Tongue (tissue), 2 donors: ENCODE results near the gene EGLN2. TPM values are rescaled to one million over a fixed set of nuclear protein-coding genes. Genes with fewer than 3 reads are reported as not detected.
"Not testable (repeated sequence)": the region's sequence is repeated elsewhere in the genome, so short reads cannot be mapped to it uniquely, and the experiment has no call there.

Experiments
- DNase-seq: peaks from one replicate; pipeline ENCODE4 v3.0.0-alpha.2; 2015
- total RNA-seq: library from RNA; depleted of rRNA; stranded (reverse); fragments of >200 nt; gene quantifications from one replicate; pipeline ENCODE4 v1.2.3, GENCODE V29; 2014

Gene EGLN2
- total RNA-seq, 1 donor from 2014 or later: 58.7 TPM

DNA sequence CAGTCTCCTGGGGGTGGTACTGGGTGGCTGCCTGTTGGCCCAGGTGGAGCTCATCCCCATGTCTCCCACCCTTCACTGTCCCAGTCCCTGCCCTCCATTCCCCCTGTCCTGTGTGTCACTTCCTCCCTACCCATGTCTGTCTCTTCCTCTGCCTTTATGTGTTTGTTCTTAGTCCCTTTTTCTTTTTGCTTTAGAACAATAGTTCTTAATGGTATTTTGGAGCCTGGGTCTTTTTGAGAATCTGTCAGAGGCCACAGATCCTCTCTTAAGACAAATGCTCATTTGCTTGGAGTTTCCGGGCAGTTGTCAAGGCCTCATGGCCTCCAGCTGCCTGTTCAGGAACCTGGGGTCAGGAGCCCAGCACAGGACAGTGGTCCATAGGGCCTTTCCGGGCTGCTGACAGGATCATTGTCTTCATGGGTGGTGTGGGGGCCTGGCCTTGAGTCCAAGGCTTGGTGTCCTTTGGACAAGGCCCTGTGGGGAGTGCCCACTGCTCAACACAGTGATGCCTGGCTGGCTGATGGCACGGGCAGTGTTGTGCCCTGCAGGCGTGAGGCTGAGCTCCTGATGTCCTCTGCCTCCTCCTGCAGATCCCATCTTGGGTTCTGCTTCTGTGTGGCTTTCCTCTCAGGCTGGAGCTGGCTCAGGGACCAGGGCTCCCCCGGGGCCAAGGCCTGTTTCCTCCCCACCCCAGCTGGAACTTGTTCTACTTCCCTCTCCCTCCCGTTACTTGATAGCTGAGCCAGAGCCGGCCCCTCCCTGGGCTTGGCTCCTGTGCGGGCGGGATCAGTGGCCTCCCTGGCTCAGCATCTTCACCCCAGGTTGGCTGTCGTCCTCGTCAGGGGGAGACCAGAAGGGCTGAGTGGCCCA, 3.5 kb downstream of the EGLN2 start:
- DNase-seq: no peak

DNA sequence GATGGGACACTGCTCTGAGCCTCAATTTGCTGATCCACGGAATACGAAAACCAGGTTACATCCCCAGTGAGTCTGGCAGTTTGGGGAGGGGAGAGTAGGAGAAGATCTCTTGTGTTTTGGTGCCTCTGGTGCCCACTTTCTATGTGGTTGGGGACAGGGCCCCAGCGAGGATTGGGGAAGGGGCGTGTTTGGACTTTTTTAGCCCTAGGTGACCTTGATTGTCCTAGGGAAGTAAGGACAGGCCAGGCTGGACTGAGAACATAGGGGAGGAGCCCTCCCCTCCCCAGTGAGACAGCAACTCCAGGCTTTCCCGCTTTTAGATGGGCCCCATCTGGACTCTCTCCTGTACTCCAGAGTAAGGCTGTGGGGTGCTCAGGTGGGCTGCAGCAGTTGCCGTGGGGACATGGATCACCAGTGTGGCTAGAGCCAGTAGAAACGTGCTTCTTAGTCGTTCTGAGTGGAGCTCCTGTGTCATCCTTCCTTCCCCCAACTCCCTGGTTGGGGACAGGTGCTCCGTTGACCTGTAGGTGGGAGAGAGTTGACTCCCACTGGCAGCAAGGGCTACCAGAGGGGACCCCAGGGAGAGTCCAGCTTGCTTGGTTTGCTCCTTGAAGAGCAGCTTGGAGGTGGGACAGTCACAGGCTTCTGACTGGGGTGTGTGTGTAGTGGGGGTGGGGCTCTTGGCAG, 4.3 kb downstream of the EGLN2 start:
- DNase-seq: no peak

DNA sequence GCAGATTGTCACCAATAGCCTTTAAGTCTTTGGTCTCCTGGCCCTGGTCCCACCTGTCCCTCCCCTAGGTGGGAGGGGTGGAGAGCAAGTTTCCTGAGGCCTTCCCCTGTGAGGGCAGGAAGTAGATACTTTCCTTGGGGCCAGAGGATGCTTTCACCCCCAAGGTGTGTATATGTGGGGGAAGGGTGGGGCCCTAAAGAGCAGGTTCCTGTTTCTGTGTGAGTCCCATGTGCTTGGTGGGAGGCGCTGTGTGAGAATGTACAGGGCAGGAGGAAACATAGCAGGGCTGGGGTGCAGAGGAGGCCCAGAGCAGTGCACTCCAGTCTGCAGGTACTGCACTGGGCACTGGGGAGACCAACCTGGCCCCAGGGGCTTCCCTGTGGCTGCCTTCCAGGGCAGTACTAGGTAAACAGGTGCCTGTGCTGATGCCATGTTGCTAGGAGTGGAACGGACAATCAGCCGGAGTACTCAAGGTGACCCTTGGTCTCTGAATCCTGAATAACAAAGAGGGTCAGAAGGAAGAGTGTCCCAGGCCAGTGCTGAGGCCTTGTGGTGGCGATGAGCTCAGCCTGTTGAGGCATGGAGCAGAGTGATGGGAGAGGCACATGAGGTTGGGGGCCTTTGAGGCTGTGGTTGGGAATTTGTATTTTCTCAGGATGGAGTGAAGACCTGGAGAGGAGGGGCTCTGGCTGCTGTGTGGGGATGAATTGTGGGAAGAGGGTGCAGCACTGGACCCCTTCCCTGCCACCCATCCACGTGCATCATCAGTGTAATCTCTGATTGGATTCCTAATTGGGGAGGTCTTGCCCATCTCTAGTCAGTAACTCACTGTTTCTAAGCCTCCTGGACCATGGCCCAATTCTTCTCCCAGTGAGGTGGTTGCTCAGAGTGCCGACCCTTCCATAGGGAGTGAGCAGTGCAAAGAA, 5.1 kb downstream of the EGLN2 start:
- no peak for DNase-seq

DNA sequence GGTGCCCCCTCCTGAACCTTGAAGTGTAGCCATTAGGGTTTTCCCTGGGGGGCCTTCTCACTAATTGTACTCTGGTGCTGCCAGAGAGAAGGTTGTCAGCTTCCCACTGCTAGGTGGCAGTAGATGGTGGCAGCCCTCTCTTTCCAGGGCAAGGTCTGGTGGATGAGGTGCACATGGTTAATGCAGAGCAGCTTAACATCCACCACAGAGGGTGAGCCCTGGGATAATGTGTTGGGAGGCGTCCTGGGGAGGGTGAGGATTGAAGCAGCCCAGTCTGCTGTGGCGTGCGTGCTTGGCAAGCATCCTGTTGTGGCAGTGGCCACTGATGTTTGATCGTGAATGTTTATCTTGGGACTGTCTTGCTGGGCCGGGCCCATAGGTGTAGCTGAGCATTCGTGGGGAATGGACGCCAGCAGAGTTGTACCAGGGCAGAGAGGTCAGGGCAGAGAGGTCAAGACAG, 5.8 kb downstream of the EGLN2 start:
- DNase-seq: no peak

DNA sequence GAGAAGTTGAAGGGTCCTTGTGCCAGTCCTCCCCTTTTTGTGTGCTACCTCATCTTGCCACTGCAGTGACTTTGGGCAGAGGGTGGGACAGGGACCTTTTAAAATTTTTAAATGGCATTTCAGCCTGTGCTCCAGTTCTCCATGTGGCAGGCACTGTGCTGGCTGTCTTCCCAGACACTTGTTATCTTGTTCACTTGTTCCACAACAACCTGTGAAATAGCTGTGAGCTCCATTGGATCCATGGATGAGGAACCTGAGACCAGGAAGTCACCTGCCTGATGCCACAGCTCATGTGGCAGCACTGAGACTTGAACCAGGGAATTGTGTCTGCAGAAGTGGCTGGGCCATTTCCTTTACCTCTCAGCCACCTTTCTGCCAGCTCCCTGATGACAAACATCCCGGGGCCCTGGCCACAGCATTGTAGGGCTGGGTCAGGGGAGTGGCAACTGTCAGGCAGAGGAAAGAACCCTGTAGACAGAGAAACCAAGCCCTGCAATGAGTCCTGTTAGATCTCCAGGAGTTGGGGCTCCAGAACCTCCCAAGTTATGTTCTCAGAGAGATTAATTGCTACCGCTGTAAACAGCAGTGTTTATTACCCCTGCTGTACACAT, 6.4 kb downstream of the EGLN2 start:
- DNase-seq: no peak

DNA sequence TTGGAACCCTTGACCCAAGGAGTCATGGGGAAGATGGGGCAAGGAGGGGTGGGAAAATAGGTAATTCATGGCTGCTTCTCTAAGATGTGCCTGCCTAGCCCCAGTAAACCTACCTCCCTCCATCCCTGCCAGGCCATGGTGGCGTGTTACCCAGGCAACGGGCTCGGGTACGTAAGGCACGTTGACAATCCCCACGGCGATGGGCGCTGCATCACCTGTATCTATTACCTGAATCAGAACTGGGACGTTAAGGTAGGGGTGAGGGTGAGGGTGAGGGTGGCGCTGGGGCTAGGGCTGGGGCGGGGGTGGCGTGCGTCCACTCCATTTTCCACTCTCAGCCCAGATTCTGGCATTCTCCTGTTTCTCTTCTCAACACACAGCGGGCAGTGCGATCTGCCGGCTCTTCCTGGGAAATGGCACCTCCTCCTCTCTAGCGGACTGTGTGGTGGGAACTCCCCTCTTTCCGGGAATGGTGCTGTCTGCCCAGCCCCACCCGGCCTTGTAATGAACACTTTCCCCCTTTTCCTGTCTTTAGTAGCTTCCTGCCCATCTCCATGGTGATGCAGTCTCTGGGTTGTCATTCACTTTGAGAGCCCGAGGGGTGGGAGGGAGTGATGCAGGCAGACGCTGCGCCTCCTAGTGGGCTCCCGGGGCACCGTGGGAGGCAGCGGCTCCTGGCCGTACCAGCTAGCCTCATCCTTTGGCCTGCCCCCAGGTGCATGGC, 7.6 kb downstream of the EGLN2 start:
- DNase-seq: peak; percentile 94

DNA sequence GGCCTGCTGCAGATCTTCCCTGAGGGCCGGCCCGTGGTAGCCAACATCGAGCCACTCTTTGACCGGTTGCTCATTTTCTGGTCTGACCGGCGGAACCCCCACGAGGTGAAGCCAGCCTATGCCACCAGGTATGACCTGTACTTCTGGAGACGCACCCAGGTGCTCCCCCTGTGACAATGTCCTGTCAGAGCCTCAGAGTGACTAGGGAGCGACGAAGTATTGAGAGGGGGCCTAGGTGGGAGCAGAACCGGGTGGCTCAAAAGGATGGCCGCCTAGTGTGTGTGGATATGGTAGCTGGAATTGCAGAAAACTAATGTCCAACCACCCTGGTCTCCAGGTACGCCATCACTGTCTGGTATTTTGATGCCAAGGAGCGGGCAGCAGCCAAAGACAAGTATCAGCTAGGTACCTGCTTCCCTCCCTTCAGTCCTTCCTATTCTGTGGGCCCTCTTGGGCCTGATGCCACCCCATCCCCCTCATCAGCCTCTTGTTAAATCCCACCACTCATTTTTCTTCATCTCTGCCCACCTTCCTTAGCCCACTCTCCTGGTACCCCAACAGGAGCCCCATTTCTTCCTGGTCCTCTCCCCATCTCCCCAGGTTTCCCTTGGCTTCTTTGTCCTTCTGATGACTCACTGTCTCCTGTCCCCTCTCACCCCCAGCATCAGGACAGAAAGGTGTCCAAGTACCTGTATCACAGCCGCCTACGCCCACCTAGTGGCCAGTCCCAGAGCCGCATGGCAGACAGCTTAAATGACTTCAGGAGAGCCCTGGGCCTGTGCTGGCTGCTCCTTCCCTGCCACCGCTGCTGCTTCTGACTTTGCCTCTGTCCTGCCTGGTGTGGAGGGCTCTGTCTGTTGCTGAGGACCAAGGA, 8.4 kb downstream of the EGLN2 start:
- no peak for DNase-seq

DNA sequence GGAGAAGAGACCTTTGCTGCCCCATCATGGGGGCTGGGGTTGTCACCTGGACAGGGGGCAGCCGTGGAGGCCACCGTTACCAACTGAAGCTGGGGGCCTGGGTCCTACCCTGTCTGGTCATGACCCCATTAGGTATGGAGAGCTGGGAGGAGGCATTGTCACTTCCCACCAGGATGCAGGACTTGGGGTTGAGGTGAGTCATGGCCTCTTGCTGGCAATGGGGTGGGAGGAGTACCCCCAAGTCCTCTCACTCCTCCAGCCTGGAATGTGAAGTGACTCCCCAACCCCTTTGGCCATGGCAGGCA, 9.0 kb downstream of the EGLN2 start:
- DNase-seq: no peak

DNA sequence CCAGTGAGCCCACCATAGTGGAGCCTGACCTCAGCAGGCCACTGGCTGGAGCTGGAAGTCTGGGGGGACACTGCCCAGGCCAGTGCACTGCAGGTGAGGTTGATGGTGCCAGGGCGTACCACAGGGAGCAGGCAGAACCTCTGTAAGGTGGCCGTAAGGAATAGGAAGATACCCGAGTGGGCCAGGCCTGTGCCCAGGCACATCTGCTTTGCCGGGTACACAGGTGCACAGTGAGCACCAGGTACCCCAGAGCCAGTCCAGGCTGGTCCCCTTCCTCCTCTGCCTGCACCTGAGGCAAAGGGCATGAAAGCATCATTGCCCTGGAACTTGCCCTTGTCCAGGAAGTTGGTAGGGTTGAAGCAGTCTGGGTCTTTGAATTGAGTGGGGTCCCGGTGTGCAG, 9.5 kb downstream of the EGLN2 start:
- DNase-seq: no peak

DNA sequence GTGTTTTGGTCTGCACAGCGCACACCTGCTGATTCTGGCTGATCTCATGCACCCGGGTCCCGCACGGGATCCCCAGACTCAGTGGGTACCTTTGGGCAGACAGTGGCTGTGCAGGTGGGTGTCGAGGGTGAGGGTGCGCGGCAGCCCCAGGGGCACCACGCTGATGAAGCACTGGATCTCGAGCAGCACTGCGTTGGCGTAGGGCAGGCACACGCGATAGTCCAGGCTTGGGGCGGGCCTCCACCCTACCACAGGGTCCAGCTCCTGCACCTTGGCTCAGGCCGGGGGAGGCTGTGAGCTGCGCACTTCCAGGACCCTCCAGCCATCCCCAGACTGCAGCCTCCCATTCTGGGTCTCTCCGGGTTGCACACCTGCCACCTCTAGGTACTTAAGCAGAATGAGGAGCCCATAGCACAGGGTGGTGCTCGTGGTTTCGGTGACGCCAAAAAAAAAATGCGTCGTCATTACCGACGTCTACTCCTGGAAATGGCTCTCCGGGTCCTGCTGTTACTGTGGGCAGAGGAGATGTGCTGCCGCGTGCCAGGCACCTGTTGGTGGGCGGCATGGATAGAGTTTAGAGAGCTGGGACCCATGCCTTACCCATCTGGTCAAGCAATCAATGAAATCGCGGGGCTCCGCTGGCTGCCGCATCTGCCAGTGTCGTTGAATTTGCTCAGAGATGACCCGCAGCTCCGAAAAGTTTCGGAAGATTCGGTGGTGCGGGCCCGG, 10.5 kb downstream of the EGLN2 start:
- no peak for DNase-seq

DNA sequence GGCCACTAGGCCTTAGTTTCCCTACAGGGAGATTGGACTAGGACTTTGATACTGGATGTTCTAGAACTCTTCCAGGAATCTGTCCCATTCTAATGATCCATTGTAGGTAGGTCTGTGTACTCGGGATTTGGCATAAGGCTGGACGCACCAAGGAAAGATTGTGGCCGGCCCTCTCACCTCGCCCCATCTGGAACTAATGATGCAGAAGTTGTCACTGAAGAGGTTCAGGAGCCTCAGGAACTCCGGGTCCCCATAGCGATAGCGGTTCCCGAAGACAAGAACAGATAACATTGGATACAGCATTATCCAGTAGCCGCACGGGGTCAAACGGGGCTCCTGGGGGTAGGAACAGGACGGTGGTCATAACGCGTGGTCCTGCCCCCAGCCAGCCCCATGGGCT, 11.2 kb downstream of the EGLN2 start:
- no peak for DNase-seq

DNA sequence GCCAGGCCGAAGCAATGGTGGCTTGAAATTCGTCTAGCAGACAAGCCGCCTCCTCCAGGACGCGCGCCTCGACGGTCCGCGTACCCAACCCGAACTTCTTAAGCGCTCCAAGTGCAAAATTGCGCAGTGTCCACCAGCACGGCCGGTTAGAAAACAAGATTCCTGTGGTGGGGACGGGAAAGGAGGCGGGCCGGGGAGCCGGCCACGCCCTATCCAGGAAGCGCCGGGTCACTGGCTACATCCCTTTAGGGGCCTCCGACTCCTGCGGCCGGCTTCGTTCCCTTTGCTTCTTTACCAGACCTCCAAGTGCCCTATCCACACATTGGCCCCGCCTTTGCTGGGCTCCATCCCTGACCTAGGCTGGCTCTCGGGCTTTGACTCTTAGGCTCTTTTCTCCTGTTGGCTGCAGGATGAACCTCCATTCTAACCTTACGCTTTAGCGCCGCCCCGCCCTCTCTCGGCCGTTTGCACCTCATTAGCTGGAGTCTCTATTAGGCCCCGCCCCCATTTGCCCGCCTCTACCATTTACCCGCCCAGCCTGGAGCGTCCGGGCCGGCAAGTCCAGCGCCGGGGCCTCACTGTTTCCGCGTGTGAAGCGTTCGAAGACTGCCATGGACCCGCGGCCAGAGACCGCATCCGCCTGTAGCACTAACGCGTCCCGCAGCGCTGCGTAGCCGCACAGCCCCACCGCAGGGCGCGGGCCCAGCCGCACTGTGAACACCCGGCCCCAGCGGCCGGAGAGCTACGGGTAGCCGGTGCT, 11.8 kb downstream of the EGLN2 start:
- DNase-seq: peak; percentile 84

DNA sequence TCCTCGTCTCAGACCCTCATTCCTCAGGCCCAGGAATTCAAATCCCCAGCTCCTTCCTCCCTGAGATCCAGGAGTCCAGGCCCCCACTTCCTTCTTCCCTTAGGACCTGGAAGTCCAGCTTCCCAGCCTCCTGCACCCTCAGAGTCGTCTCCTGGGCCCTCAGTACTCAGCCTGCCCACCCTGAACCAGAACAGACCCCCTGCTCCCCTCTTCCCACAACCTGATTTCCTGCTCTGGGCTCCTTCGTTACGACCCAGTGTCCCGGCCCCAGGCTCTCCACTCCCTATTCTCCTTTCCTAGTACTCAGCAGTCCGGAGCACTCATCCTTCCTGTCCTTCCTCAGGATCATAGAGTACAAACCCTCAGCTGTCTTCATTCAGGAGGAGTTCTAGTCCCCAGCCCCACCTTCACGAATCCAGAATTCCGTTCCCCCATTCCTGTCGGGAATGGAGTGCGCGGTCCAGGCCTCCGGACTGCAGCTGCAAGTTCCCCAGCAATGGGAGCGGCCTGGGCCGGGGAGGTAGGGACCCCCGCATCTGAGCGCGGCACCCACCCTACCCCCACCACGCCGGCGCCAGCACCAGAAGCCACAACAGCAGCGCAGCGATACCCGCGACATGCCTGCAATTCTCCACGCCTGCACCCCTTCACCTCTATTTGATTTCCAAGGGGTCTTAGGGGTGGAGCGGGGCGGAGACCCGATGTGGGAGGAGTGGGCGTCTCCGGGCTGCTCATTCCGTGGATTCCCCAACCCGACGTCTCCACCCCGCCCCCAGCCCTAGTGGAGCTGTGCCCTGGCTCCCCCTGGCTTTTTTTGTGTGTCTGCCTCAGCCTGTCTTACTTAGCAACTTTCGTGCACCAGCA, 12.7 kb downstream of the EGLN2 start:
- peak; percentile 56 for DNase-seq

DNA sequence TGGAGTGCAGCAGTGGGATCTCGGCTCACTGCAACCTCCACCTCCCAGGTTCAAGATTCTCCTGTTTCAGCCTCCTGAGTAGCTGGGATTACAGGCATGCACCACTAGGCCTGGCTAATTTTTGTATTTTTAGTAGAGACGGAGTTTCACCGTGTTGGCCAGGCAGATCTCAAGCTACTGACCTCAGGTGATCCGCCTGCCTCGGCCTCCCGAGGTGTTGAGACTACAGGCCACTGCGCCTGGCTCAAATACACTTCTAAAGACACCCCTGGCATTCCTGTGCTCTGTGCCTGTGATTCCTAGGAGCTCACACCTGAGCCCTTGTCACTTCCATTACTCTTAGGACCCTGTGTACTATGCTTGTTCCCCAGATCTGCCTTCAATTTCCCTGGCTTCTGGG, 13.6 kb downstream of the EGLN2 start:
- not testable (repeated sequence) for DNase-seq

DNA sequence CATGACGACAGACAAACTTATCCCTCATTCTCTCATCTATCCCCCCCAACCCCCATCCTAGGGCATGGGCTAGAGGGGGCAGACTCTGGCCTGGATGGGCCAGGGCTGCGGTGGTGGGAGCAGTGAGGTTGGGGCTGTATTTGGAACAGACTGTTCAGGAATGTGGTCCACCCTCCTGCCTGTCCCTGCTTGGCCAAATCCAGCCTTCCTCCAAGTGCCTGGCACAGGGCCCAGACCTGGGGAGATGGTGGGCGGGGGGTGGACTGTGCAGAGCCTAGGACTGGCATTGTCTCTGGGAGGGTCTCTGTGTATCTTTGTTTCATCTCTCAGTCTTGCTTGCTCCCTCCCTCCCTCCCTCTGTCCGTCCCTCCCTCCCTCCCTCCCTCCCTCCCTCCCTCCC, 14.2 kb downstream of the EGLN2 start:
- DNase-seq: peak; percentile 64

DNA sequence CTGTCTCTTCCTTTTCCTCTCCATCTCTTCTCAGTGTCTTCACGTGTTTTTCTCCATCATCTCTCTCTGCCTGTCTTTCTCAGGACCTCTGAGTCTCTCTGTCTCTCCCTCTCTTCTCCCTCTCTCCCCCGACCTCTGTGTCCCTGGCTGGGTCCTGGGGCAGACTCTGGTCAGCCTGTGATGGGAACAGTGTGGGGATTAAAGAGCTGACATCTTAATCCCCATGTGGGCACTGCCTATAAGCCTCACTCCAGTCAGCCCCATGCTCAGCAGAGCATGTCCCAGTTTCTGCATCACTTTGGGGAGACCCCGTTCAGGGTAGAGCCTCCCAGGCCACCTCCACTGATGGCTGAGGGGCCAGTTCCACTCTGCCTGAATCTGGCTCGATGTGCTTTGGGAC, 16.2 kb downstream of the EGLN2 start:
- DNase-seq: no peak

DNA sequence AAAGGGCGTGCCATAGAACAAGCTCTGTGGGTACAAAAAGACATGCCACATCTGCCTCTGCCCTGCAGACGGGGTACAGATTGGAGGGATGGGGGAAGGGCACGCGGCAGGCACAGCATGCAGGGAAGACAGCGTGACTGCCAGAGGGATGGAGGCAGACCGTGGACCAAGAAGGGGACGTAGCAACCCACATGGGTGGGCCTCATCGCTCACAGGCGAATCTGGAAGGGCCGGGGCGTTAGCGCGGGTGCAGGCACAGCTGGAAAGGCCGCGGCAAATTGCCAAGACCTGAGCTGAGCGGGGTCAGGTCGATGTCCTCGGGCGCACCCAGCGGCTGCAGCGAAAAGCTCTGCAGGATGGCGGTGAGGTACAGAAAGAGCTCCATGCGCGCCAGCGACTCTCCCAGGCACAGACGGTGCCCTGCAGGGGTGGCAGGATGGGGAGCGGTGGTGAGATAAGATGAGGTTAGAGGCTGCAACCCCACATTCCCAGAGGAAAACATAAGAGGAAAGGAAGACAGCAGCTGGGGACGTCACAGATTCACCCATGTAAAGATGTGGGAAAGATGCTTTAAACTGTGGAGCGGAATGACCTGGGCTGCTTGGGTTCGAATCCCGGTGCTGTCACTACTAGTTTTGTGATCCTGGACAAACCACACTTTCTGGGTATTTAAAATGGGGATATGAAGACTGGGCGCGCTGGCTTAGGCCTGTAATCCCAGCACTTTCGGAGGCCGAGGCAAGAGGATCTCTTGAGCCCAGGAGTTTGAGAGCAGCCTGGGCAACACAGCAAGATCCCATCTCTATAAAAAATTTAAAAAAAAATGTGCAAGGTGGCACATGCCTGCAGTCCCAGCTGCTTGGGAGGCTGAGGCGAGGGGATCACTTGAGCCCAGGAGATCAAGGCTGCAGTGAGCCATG, 19.7 kb downstream of the EGLN2 start:
- peak; percentile 79 for DNase-seq
